GM18499 (cell line): ENCODE measurements around the gene PRKAB2.
"Not testable (repeated sequence)": the region's sequence is repeated elsewhere in the genome, so short reads cannot be mapped to it uniquely, and the experiment has no call there.

Source experiments
- ATAC-seq: cut with Tn5 transposase; IDR thresholded peaks from one replicate; pipeline ENCODE4 v1.9.1; 2021; ENCODE audit warnings: moderate number of reproducible peaks; ENCODE audit not compliant: insufficient read depth, unreplicated experiment

The PRKAB2 gene

DNA sequence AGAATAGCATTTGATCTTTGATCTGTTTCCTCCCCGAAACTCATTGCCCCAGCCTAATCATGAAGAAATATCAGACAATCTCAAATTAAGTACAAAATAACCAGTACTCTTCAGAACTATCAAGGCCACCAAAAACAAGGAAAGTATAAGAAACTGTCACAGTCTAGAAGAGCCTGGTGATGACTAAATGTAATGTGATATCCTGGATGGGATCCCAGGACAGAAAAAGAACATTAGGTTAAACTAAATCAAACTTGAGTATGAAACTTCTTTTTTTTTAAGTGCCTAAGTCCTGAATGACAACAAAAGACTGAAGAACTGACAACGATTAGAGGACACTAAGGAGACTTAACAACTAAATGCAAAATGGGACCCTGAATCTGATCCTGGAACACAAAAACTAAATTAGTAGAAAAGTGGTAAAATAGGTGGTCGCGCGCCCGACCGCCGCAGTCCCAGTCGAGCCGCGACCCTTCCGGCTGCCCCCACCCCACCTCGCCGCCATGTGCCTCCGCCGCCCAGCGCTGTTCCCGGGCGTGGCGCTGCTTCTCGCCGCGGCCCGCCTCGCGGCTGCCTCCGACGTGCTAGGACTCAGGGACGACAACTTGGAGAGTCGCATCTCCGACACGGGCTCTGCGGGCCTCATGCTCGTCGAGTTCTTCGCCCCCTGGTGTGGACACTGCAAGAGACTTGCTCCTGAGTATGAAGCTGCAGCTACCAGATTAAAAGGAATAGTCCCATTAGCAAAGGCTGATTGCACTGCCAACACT, 5.5 kb upstream of the PRKAB2 start:
- ATAC-seq: no peak

DNA sequence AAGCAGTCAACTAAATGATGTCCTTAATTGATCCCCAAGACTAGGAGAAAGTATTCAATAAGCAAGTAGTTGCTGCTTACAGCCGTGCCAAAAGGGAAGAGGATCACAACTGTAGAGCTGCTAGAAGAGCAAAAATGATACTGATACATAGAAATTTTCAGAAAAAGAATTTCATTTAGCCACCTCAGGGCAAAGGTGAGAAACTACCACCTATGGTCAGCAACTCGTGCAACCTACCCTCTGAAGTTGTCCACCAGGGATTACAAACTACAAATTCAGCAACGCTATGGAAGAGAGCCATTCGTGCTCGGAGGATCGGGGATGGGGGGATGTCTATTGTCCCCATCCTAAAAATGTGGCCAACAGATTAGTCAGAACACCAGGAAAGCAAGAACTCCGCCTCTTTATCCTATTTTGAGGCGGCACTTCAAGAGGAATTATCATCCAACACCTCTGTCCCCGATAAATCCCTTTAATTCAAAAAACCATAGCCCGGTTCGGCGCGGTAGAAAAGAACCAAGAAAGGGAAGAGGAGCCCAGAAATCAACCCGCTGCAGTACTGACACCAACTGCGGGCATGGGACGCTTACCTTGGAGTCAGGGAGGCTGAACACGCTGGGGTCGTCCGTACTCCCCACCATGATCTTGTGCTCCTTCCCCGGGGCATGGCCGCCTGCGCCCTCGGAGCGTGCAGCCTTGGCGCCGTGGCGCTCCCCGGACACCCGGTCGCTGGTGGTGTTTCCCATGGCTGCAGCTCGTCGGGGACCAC, 687 bp downstream of the PRKAB2 start:
- no peak for ATAC-seq

DNA sequence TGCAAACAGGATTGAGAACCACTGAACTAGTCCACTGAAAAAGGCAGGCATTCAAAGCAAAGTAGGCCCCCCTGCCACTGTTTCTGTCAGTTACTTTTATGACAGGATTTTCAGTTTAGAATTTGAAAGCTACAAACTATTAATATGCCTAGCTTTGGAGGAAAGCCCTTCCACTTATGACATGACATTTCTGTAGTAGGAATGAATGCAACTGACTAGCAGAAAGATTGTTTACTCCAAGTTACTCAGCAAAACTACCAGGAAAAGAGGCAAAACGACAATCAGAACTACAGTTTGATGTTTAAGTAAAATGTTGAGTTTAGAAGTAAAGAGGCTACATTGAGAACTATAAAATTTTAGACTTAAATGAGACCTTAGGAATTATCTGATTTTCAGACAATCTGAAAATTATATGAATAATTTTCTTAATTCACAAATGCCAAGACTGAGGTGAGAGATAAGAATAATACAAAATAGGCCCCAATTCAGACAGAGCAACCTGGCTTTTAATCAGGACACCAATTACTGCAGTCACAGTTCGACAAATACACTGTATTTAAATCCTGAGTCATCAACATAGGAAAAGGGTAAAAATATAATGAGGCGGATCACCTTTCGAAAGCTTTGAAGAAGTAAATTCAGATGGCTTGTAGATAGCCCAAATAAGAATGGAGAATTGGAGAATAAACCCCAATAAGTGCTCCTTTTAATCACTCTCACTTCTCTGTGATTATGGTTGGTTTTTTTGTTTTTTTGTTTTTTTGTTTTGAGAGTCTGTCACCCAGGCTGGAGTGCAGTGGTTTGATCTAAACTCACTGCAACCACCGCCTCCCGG, 2.2 kb downstream of the PRKAB2 start:
- ATAC-seq: no peak

DNA sequence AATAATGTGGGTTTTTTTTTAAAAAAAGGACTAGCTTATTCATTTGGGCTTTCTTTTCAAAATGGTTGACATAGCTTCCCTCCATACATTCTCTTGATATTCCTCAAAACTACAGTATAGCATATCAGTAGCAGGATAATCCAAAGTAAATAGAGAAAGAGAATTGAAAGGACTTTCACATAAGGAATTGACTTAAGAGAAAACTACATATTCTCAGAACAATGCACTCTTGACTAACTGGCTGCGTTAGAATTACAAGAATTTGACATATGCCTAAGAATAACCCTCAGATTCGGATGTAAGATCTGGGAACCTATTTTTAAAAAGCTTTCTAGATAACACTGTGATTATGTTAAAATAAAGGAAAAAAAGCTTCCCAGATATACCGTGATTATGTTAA, 3.1 kb downstream of the PRKAB2 start:
- no peak for ATAC-seq

DNA sequence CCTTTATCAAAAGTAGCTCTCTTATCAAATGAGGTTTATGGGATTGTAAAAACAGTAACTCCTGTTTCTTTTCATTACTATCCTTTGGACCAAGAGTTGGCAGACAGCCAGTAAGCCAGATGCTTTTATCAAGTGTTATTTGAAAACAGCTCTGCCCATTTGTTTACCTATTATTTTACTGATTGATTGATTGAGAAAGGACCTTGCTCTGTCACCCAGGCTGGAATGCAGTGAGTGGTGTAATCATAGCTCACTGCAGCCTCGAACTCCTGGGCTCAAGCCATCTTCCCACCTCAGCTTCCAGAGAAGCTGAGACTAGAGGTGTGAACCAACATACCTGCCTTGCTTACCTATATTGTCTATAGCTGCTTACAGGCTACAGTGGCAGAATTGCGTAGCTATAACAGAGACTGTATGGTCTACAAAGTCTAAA, 3.6 kb downstream of the PRKAB2 start:
- no peak for ATAC-seq

DNA sequence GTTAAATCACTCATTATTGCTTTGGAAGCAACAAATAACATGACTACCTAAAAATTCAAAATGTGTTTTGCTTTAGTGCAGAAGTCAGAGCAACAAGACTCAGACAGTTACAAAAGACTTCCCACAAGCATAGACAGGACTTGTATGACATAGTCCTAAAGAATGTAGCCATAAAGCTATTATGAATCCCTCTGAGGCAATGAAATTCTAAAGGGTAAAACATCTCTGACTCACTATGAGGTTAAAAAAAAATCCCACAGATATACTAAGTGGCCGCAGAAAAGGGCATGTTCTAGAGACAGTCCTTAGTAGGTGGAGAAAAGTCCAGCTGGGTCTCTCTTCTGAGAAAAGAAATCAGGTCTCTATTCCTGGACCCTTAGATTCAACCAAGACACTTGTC, 4.9 kb downstream of the PRKAB2 start:
- no peak for ATAC-seq

DNA sequence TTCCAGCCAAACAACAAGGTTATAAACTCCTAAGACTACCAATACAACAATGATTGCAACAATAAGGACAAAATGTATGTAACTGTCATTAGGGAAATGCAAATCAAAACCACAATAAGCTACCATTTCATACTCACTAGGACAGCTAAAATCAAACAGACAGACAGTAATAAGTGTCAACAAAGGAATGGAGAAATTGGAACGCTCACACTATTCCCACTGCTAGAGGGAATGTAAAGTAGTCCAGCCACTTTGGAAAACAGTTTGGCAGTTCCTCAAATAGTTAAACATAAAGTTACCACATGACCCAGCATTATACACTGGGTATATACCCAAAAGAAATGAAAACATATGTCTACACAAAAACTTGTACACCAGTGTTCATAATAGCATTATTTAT, 9.3 kb downstream of the PRKAB2 start:
- no peak for ATAC-seq

DNA sequence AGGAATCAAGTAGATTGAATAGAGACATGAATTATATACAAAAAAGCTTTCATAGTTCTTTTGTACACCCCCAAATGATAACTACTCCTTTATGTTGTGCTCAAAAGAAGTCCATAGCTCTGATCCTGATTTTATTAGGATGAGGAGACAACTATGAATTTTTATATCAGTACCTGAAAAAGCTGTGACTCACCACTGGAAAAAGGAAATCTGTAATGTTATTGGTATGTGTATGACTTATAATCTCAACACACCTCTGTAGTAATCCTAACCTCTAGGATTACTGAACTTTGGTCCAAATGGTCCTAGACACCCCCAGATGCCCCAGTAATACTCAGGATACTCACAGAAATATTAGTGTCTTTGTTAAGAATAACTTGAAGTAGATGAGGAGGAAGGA, 10.2 kb downstream of the PRKAB2 start:
- ATAC-seq: no peak

DNA sequence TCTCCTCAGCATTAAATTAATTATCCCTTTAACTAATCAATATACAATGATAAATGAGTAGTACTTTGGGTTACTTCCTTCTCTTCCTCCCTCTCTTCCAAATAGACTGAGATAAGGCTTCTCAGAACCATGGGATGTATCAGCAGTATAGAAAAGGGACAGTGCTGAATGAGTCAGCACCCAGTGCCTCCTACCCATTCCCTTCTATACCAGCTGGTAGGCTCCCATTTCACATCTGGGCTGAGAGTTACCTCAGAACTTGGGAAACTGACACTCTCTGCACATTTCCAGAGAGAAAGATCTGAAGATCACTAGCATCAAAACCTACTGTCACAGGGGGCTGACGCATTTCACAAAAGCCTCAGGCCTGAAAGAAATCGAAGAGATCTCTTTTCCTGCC, 15.2 kb downstream of the PRKAB2 start:
- ATAC-seq: not testable (repeated sequence)

DNA sequence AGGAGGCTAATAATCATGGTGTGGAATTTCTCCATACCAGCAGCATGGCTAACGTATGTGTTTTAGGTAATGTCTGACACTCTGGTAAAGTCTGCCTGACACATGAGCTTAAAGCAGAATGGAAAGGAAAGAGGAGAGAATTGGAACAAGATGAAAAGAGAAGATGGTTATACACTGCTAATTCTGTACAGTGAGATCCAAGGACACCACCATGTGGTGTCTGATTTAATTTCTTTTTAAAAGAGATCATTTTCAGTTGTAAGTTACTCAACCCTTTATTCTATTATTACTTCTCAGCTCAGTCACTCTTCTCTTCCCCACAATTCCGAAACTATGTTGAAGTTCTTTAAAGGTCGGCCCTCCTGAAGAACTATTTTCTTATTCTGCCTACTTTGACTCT, 15.6 kb downstream of the PRKAB2 start:
- ATAC-seq: no peak

DNA sequence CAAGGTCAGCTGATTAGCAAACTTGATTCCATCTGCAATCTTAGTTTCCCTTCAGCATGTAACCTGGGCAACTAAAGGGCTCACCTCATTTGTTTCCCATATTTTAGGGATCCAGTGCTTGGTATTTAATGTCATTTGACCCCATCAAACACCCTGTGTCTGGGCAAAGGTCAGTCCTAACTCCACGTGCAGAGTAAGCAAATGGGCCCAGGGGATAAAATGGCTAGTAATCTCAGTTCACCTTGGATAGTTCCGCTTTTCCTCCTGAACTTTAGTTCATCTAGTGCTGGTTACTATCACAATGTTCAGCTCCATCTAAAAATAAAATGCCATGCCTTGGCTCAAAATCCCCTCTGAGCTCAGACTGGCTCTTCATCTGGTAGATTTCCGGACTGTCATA, 19.5 kb downstream of the PRKAB2 start:
- no peak for ATAC-seq

DNA sequence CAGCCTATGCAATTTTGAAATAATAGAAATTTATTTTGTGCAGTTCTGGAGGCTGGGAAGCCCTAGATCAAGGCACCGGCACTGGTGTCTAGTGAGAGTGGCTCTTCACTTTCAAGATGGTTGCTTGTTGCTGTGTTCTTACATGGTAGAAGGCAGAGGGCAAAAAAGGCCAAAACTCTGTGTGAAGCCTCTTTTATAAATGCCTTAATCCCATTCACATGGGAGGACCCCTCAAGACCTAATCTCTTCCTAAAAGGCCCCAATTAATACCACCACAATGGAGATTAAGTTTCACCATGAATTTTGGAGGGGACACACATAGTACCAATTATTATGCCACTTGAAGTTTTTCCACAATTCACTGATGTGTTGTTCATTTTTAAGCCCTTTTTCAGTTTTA, 21.0 kb downstream of the PRKAB2 start:
- ATAC-seq: no peak

DNA sequence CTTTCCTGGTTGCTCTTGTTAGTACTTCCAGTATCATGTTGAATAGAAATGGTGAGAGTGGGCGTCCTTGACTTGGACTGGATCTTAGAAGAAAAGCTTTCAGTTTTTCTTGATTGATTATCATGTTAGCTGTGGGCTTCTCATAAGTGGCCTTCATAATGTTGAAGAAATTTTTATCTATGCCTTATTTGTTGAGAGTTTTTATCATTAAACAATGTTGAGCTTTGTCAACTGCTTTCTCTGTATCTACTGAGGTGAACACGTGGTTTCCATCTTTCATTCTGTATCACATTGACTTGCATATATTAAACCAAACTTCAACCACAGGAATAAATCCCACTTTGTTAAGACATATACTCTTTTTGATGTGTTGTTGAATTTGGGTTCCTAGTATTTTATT, 29.4 kb downstream of the PRKAB2 start:
- ATAC-seq: no peak

DNA sequence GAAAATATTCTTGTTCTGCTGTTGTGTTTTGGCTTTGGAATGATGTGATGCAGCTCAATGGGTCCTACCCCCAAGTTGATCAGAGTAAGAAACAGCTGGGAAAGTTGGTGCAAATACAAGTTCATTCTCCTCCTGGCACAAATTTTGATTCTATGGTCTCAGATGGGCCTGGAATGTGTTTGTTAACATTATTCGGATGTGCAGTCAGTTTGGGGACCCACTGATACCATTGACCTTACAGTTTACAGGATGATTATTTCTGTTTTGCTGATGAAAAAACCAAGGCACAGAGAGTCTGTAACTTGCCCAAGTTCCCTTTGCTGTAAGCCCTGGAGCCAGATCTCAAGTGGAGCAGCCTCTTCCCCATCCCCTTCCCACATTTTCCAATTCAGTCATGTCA, 41.5 kb downstream of the PRKAB2 start:
- not testable (repeated sequence) for ATAC-seq

DNA sequence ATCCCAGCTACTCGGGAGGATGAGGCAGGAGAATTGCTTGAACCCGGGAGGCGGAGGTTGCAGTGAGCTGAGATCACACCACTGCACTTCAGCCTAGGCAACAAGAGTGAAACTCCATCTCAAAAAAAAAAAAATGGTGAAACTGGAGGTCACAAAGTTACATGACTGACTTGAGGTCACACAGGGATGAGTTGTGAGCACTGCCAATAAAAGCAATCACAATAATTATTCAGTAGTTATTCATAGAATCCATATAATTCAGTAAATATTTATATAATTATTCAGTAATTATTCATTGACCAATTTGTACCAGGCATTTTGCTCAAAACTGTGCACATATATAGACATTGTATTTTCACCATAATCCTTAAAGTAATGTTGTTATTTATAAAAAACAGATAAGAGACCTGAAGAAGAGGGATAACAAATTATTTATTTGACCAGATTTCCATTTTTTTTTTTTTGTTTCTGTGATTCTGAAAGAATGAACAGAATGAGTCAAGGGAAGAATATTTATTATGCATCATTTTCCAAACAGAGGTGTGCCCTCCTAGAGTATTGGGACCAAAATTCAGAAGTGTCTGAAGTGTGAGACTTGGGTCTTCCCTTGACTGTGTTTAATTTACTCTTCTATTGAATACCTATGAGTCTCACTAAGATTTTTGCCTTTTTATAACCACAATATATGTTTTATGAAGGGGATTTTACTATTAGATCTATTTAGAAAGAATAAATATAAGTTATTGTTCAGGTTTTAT, 43.0 kb downstream of the PRKAB2 start:
- no peak for ATAC-seq

DNA sequence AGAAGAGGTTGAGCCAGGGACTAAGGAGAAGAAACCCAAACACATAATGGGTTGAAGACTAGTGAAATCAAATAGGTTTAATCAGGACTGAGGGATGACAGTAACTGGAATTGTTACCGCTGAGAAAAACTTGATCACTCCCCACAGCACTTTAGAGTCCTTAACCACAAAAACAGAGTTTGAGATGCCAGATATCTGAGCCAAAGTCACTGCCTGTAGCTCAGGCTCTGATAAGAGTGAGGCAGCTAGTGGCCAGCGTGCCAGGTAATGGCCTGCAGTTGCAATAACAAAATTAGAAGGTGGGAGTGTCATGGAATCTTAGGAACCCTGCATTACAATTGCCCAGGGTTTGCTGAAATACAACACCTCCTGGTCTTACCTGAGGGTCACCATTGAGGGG, 48.0 kb downstream of the PRKAB2 start:
- ATAC-seq: no peak

DNA sequence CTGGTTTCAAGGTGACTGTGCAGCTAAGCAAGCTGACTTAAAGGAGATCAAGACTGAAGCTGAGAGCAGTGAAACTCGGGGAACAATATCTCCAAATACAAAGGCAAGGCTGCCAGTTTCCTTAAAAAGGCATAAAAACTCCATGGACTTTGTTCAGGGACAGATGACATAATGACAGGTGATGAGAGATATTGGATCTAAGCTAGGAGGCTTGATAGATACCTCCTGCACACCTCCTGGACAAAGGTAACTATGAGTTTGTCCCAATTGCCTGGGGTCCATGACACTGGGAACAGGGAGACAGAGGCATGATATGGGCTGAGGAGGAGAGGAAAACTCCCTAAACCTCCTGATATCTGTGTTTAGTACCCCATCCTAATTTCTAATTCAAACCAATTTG, 55.2 kb downstream of the PRKAB2 start:
- no peak for ATAC-seq

DNA sequence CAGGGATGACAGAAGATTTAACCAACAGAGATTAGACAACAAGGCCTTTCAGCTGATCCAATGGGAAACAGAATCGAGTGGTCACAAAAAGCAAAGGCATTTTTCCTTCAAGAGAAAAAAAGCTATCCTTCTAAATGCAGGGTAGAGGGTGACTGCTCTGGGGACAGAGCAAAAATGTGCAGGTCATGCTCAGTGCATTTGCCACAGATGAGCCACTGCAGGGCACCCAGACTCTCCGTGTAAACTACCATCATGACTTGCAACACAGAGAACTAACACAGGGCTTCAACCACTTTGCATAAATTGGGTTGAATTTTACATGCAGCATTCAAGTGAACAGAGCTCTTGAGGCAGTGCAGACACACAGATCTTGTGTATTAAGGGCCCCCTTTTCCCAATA, 56.8 kb downstream of the PRKAB2 start:
- no peak for ATAC-seq

DNA sequence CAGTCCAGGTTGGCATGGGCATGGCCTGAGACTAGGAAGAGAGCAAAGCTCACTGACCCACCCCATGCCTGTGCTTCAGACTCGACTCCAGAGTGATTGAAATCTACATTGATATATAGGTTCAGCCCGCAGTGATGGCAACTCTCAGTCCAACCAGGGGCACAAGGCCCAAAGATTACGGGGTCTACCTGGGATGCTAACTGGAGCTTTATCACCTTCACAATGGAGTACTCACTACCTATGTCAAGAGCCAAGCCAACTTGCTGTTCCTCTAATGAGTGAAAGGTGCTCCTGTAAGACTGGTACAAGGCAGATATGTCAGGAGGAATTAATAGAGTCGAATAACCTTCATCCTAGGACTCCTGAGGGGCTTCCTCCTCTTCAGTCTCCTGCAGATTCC, 57.2 kb downstream of the PRKAB2 start:
- ATAC-seq: not testable (repeated sequence)

DNA sequence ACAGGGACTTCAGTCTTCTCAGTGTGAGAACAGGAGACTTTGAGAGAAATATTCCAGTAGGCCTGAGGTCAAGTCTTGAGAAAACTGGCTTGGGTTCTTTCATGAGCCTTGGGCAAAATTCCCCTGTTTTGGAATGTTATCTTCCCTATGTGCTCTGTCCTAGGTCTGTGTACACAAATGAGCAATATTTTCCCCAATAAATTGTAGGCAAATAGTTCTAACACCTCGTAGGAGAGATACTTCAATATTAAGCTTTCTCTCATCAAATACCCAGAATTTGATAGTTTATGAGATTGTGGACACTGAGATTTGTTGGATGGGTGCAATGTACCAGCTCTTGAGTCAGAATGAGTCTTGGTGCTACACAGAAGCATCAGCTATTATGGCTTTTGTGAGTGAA, 57.9 kb downstream of the PRKAB2 start:
- ATAC-seq: not testable (repeated sequence)
